Measurements from ENCODE around the gene CD59. TPM values are rescaled to one million over a fixed set of nuclear protein-coding genes. Genes with fewer than 3 reads are reported as not detected.
"Not testable (repeated sequence)": the region's sequence is repeated elsewhere in the genome, so short reads cannot be mapped to it uniquely, and the experiment has no call there.

The CD59 gene
- total and polyA plus RNA-seq, 2 of the 13 experiments (the other 11 are each of a cell fraction or from before 2014, with no cell fraction given), result 127 to 289 TPM

- in situ Hi-C loops (cut with HindIII; ENCODE audit: extremely low pct_ligation_motif_present, low pct_unique_long_range_greater_than_20kb) (loop anchor here (10.0 kb wide), 1 partner anchor 517 kb away; the partner anchor contains the start of gene CSTF3), intact Hi-C loops (cut with micrococcal nuclease; ENCODE audit: unreplicated experiment) (no loop called here)
- no peak overlapping the region for H3K27ac ChIP-seq (ENCODE audit: extremely low read length, insufficient read depth, low read length)
- 25% methylated on average over 3 of the region's 3 CpGs for WGBS (ENCODE audit: low lambda C conversion rate)
- no peaks in the 10 kb centered on the region for H3K36me3 ChIP-seq (replicated peaks in 1 of 2; ENCODE audit: control insufficient read depth in 1 of 2, insufficient read depth in 2 of 2, low read length in 2 of 2)
- TF ChIP-seq ZBTB1 (CRISPR knock-in tag; IDR thresholded peaks at IDR 0.05; ENCODE audit: borderline replicate concordance) (no peak), ZNF672 (CRISPR knock-in tag; IDR thresholded peaks at IDR 0.05) (no peak), ZNF777 (CRISPR knock-in tag; IDR thresholded peaks at IDR 0.05) (no peak), PTBP1 (IDR thresholded peaks at IDR 0.05; ENCODE audit: low read depth, low read length, poor library complexity, severe bottlenecking) (no peak), CBFB (CRISPR knock-in tag; IDR thresholded peaks at IDR 0.05) (no peak), YEATS4 (CRISPR knock-in tag; IDR thresholded peaks at IDR 0.05; ENCODE audit: borderline replicate concordance) (no peak), RAD21 (CRISPR knock-in tag; IDR thresholded peaks at IDR 0.05) (no peak), CBX5 (CRISPR knock-in tag; IDR thresholded peaks at IDR 0.05; ENCODE audit: borderline replicate concordance) (no peak), ZNF740 (CRISPR knock-in tag; IDR thresholded peaks at IDR 0.05) (no peak), ZSCAN9 (CRISPR knock-in tag; IDR thresholded peaks at IDR 0.05; ENCODE audit: borderline replicate concordance) (no peak), YY1 (IDR thresholded peaks at IDR 0.05; ENCODE audit: insufficient read depth, insufficient replicate concordance, low read depth, low read length) (no peak), HOXD1 (CRISPR knock-in tag; IDR thresholded peaks at IDR 0.05) (no peak), HOXA9 (CRISPR knock-in tag; IDR thresholded peaks at IDR 0.05; ENCODE audit: borderline replicate concordance) (no peak), PAX8 (CRISPR knock-in tag; IDR thresholded peaks at IDR 0.05; ENCODE audit: borderline replicate concordance) (no peak), SRSF1 (optimal IDR thresholded peaks at IDR 0.05; ENCODE audit: low read depth, low read length) (no peak), U2AF2 (IDR thresholded peaks at IDR 0.05; ENCODE audit: low read depth, low read length) (no peak), REL (CRISPR knock-in tag; conservative IDR thresholded peaks at IDR 0.05) (no peak), TRIM22 (IDR thresholded peaks at IDR 0.05) (no peak)
- H3K4me1 ChIP-seq (ENCODE audit: insufficient read depth, low read length), result no peaks in the 10 kb centered on the region
- CTCF ChIA-PET (ENCODE audit: low intra/inter-chr PET ratio, low total read pairs), result no interaction called here
- no peaks in the 10 kb centered on the region; a peak in 1 of 5 replicates for H3K27me3 ChIP-seq (ENCODE audit: control insufficient read depth in 1 of 2, insufficient read depth in 2 of 2, low read length in 2 of 2)
- no peaks in the 10 kb centered on the region for H3K9me3 ChIP-seq (ENCODE audit: low read length)
- POLR2A ChIA-PET, result interaction anchor here (1.9 kb wide), 1 partner anchor 17 kb away, joined by 6 read pairs; no protein-coding TSS in a partner anchor
- H3K4me2 ChIP-seq (ENCODE audit: low read depth, low read length), result no peak overlapping the region
- FAIRE-seq (no peak), ATAC-seq (no peak), DNase-seq (ENCODE audit: low spot score) (no peak)
- no TSS peak for BruUV-seq (replicated peaks)
- H3K9ac ChIP-seq (ENCODE audit: insufficient read depth, low read depth, low read length), result no peak overlapping the region
- no peaks in the 10 kb centered on the region for H4K20me1 ChIP-seq (ENCODE audit: insufficient read depth, low read length)
- no peak overlapping the region for H2AFZ ChIP-seq (ENCODE audit: low read length)
- no peak overlapping the region for H3K4me3 ChIP-seq (replicated peaks in 1 of 3; ENCODE audit: insufficient read depth in 1 of 3, low read depth in 2 of 3, low read length in 3 of 3)
- H3K79me2 ChIP-seq (ENCODE audit: insufficient read depth, low read length), result no peaks in the 10 kb centered on the region
These were observed 54.2 kb downstream of the CD59 start for GRCh38 chr11:33682019-33682418.

- H2AFZ ChIP-seq (ENCODE audit: low read length); H3K4me2 ChIP-seq (ENCODE audit: low read depth, low read length); POLR2A ChIA-PET; DNase-seq (ENCODE audit: low spot score); H3K4me1 ChIP-seq (ENCODE audit: insufficient read depth, low read length); ATAC-seq; H3K4me3 ChIP-seq (replicated peaks in 1 of 3; ENCODE audit: insufficient read depth in 1 of 3, low read depth in 2 of 3, low read length in 3 of 3); FAIRE-seq; in situ Hi-C loops (cut with HindIII; ENCODE audit: extremely low pct_ligation_motif_present, low pct_unique_long_range_greater_than_20kb); CTCF ChIA-PET (ENCODE audit: low intra/inter-chr PET ratio, low total read pairs); intact Hi-C loops (cut with micrococcal nuclease; ENCODE audit: unreplicated experiment); BruUV-seq (replicated peaks); H3K9me3 ChIP-seq (ENCODE audit: low read length); H3K79me2 ChIP-seq (ENCODE audit: insufficient read depth, low read length); H3K27me3 ChIP-seq (ENCODE audit: control insufficient read depth in 1 of 2, insufficient read depth in 2 of 2, low read length in 2 of 2); H3K36me3 ChIP-seq (replicated peaks in 1 of 2; ENCODE audit: control insufficient read depth in 1 of 2, insufficient read depth in 2 of 2, low read length in 2 of 2); H4K20me1 ChIP-seq (ENCODE audit: insufficient read depth, low read length); H3K27ac ChIP-seq (ENCODE audit: extremely low read length, insufficient read depth, low read length); H3K9ac ChIP-seq (ENCODE audit: insufficient read depth, low read depth, low read length): not testable (repeated sequence)
- 20% methylated on average over 1 of the region's 1 CpG for WGBS (ENCODE audit: low lambda C conversion rate)
These were observed 57.6 kb downstream of the CD59 start for GRCh38 chr11:33678616-33679015.

All from HepG2 (cell line).